ENCODE data around the gene CRYL1. TPM values are rescaled to one million over a fixed set of nuclear protein-coding genes. Genes with fewer than 3 reads are reported as not detected.
A peak's percentile ranks its signal among the peaks of the same experiment; 100 is the strongest.

Gene CRYL1
- total and polyA plus RNA-seq, 2 of the 13 experiments (the other 11 are each of a cell fraction or from before 2014, with no cell fraction given): 57.2 to 115 TPM

GRCh38 chr13:20566898-20567874 is 41.5 kb upstream of the CRYL1 start, which contains the start of gene IFT88 (continued):
- TF ChIP-seq ZBTB46 (CRISPR knock-in tag; IDR thresholded peaks at IDR 0.05; ENCODE audit: borderline replicate concordance): no peak
- TF ChIP-seq HOXA9 (CRISPR knock-in tag; IDR thresholded peaks at IDR 0.05; ENCODE audit: borderline replicate concordance): 0 out of 2 replicates have a peak, but pooled peaks have one; percentile 59
- TF ChIP-seq ZNF101 (CRISPR knock-in tag; IDR thresholded peaks at IDR 0.05; ENCODE audit: borderline replicate concordance, low read depth): no peak
- peak; percentile 83; the same call in 1 of the 2 replicates for TF ChIP-seq ZNF839 (CRISPR knock-in tag; IDR thresholded peaks at IDR 0.05; ENCODE audit: borderline replicate concordance)
- no peak for TF ChIP-seq MLLT10 (CRISPR knock-in tag; IDR thresholded peaks at IDR 0.05)
- no peak for TF ChIP-seq FOXP1 (IDR thresholded peaks at IDR 0.05)
- TF ChIP-seq FOXP1 (CRISPR knock-in tag; IDR thresholded peaks at IDR 0.05): 0 out of 2 replicates have a peak, but pooled peaks have one; percentile 2
- no peak for TF ChIP-seq LCORL (IDR thresholded peaks at IDR 0.05)
- TF ChIP-seq LCORL (CRISPR knock-in tag; IDR thresholded peaks at IDR 0.05): no peak
- 0 out of 2 replicates have a peak, but pooled peaks have one; percentile 48 for TF ChIP-seq ZNF44 (CRISPR knock-in tag; IDR thresholded peaks at IDR 0.05)
- TF ChIP-seq SMAD3 (CRISPR knock-in tag; IDR thresholded peaks at IDR 0.05): no peak; the same call in 1 of the 2 replicates
- no peak for TF ChIP-seq ZFP36L1 (CRISPR knock-in tag; IDR thresholded peaks at IDR 0.05)
- peak; percentile 67; the same call in 1 of the 2 replicates for TF ChIP-seq ZNF770 (CRISPR knock-in tag; IDR thresholded peaks at IDR 0.05)
- TF ChIP-seq SRSF1 (optimal IDR thresholded peaks at IDR 0.05; ENCODE audit: low read depth, low read length): peak; percentile 46
- TF ChIP-seq ZSCAN5A (CRISPR knock-in tag; IDR thresholded peaks at IDR 0.05; ENCODE audit: borderline replicate concordance): no peak
- peak; percentile 42 for TF ChIP-seq SP5 (CRISPR knock-in tag; IDR thresholded peaks at IDR 0.05; ENCODE audit: borderline replicate concordance, low read depth)
- no peak for TF ChIP-seq ZNF674 (CRISPR knock-in tag; IDR thresholded peaks at IDR 0.05; ENCODE audit: low read depth)
- no peak for TF ChIP-seq NCOR1 (IDR thresholded peaks at IDR 0.05; ENCODE audit: borderline replicate concordance, low read length)
- peak; percentile 52; the same call in 1 of the 2 replicates for TF ChIP-seq ZNF607 (CRISPR knock-in tag; IDR thresholded peaks at IDR 0.05; ENCODE audit: borderline replicate concordance)
- TF ChIP-seq ZBTB4 (CRISPR knock-in tag; IDR thresholded peaks at IDR 0.05; ENCODE audit: borderline replicate concordance): 0 out of 2 replicates have a peak, but pooled peaks have one; percentile 39

All from HepG2 (cell line).